Measurements from ENCODE around the gene MCTS1. TPM values are rescaled to one million over a fixed set of nuclear protein-coding genes. Genes with fewer than 3 reads are reported as not detected.

MCTS1 gene
- total and polyA plus RNA-seq, 2 experiments from 2014 or later: 33.0 to 58.2 TPM

- no peak overlapping the region for H3K27ac ChIP-seq (ENCODE audit: low read depth)
- Mint-ChIP-seq H3K4me3 (no peak overlapping the region), H3K27ac (no peak overlapping the region), H3K27me3 (ENCODE audit: insufficient read depth, low read depth, poor library complexity) (peaks cover 4% of the 10 kb centered on the region), H3K4me1 (no peaks in the 10 kb centered on the region; the same call in 2 of the 3 replicates), H3K36me3 (ENCODE audit: low read depth) (no peaks in the 10 kb centered on the region), H3K9me3 (no peaks in the 10 kb centered on the region)
- no peak for DNase-seq (ENCODE audit: low spot score)
- TF ChIP-seq NANOG (IDR thresholded peaks at IDR 0.05; ENCODE audit: borderline replicate concordance): no peak
- no peak for TF ChIP-seq STAT1 (IDR thresholded peaks at IDR 0.05; ENCODE audit: unreplicated experiment)
- TF ChIP-seq JUNB (IDR thresholded peaks at IDR 0.05; ENCODE audit: unreplicated experiment): no peak
- no peak for TF ChIP-seq ZNF462 (CRISPR knock-in tag; IDR thresholded peaks at IDR 0.05)
- no peak for TF ChIP-seq ZNF331 (CRISPR knock-in tag; IDR thresholded peaks at IDR 0.05; ENCODE audit: low read depth)
- no peak for TF ChIP-seq CTCF (conservative IDR thresholded peaks at IDR 0.05; ENCODE audit: low read depth in 2 of 2)
- no peak for TF ChIP-seq CREB1 (CRISPR knock-in tag; IDR thresholded peaks at IDR 0.05; ENCODE audit: low read depth)
- TF ChIP-seq REST (IDR thresholded peaks at IDR 0.05; ENCODE audit: unreplicated experiment): no peak
- no peak for TF ChIP-seq ZNF114 (CRISPR knock-in tag; IDR thresholded peaks at IDR 0.05)
- no peak for TF ChIP-seq ETS1 (IDR thresholded peaks at IDR 0.05)
- no peak for TF ChIP-seq EZH2 (IDR thresholded peaks at IDR 0.05; ENCODE audit: low read depth, unreplicated experiment)
- TF ChIP-seq POLR2AphosphoS5 (IDR thresholded peaks at IDR 0.05; ENCODE audit: low read depth): no peak
- no peak for TF ChIP-seq EZH2phosphoT487 (IDR thresholded peaks at IDR 0.05; ENCODE audit: unreplicated experiment)
- H4K20me1 ChIP-seq (replicated peaks; ENCODE audit: insufficient read depth): no peaks in the 10 kb centered on the region
- no peaks in the 10 kb centered on the region for H3K4me1 ChIP-seq (ENCODE audit: insufficient read depth)
- no peaks in the 10 kb centered on the region for H3F3A ChIP-seq (replicated peaks; ENCODE audit: low read depth)
- no peak overlapping the region for H2AFZ ChIP-seq
- no peaks in the 10 kb centered on the region for H3K27me3 ChIP-seq (ENCODE audit: insufficient read depth)
- H3K4me3 ChIP-seq: no peak overlapping the region
- H3K36me3 ChIP-seq (ENCODE audit: insufficient read depth): no peaks in the 10 kb centered on the region
- ATAC-seq: no peak
- H3K79me2 ChIP-seq (replicated peaks; ENCODE audit: insufficient read depth): no peaks in the 10 kb centered on the region
- H3K4me2 ChIP-seq: no peak overlapping the region
- no peaks in the 10 kb centered on the region for H3K9me2 ChIP-seq (ENCODE audit: insufficient read depth)
Measured at GRCh38 chrX:120570011-120570600, 33.8 kb upstream of the MCTS1 start.
